Stimulated activated effector memory CD8-positive, alpha-beta T cell treated with anti-CD3 and anti-CD28 coated beads, Interleukin-12 subunit alpha, Interleukin-12 subunit beta, amount 100 ng/mL, for 72 hours (primary cell): ENCODE data around the gene SEC14L6.
A peak's percentile ranks its signal among the peaks of the same experiment; 100 is the strongest.

Experiments used
- ATAC-seq: fragments of 150-1000 bp; cut with Tn5 transposase; 2 replicates; pipeline ENCODE4 v1.10.0; 2021
- DNase-seq, 2 donors: peaks; one replicate each; pipeline ENCODE4 v3.0.0; 2021 to 2022; ENCODE audit warnings: low spot score in 2 of 2
- H3K27ac Mint-ChIP-seq: one replicate; pipeline ENCODE4 v1.8.0; 2022; ENCODE audit warnings: mild to moderate bottlenecking, mixed read lengths
- H3K36me3 Mint-ChIP-seq: one replicate; pipeline ENCODE4 v1.8.0; 2022; ENCODE audit warnings: mild to moderate bottlenecking, mixed read lengths
- H3K4me1 Mint-ChIP-seq: one replicate; pipeline ENCODE4 v1.8.0; 2022; ENCODE audit warnings: mixed read lengths
- H3K4me3 Mint-ChIP-seq: one replicate; pipeline ENCODE4 v1.8.0; 2022; ENCODE audit warnings: mild to moderate bottlenecking, mixed read lengths
- H3K9me3 Mint-ChIP-seq: one replicate; pipeline ENCODE4 v1.8.0; 2022; ENCODE audit warnings: mixed read lengths

Gene SEC14L6

DNA sequence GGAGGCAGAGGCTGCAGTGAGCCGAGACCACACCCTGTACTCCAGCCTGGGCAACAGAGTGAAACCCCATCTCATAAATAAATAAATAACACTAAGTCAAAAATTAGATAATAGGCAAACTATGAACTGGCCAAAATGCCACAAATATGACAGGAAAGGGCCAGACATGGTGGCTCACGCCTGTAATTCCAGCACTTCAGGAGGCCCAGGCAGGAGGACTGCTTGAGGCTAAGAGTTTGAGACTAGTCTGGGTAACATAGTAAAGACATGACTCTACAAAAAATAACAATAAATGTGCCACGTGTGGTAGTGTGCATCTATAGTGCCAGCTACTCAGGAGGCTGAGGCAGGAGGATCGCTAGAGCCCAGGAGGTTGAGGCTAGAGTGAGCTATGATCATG is 19.9 kb downstream of the SEC14L6 start:
- no peaks in the 10 kb centered on the region for H3K9me3 Mint-ChIP-seq
- no peaks in the 10 kb centered on the region for H3K4me1 Mint-ChIP-seq
- ATAC-seq (no peak), DNase-seq (no peak)
- H3K36me3 Mint-ChIP-seq, result no peaks in the 10 kb centered on the region
- H3K27ac Mint-ChIP-seq, result no peak overlapping the region
- no peak overlapping the region for H3K4me3 Mint-ChIP-seq

DNA sequence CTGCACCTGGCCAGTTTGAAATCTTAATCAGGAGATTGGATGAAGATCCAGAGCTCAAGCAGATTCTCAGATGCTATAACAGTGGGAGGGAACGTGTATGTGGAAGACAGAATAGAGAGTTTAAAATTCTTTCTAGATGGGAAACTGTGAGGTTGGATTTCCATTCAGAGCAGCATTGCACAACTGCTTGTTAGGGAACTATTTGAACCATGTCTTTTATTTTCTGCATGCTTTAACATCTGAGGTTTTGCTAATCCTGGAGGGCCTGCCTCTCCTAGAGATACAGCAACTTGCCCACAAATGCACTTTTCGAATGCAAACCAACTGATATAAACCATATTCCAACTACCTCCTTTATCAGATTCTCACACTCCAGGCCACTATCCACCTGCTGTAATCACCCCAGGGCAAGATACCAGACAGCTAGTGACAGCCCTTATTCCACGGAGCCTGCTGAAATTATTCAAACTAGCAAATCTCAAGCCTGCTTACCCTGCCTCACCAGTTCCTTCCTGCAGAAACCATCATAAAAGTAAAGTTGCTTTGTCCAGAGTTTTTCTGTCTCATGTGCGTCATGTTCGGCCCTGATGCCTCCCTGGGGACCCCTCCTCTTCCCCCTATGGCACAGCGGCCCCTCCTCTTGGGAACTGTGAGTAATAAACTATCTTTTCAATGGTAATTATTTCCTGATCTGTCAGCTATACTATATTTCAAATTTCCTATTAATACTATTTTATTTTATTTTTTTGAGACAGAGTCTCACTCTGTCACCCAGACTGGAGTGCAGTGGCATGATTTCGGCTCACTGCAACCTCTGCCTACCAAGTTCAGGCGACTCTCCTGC is 22.7 kb downstream of the SEC14L6 start:
- no peaks in the 10 kb centered on the region for H3K9me3 Mint-ChIP-seq
- DNase-seq (no peak), ATAC-seq (no peak)
- H3K4me3 Mint-ChIP-seq, result no peak overlapping the region
- H3K36me3 Mint-ChIP-seq, result no peaks in the 10 kb centered on the region
- H3K4me1 Mint-ChIP-seq, result no peaks in the 10 kb centered on the region
- H3K27ac Mint-ChIP-seq, result no peak overlapping the region

DNA sequence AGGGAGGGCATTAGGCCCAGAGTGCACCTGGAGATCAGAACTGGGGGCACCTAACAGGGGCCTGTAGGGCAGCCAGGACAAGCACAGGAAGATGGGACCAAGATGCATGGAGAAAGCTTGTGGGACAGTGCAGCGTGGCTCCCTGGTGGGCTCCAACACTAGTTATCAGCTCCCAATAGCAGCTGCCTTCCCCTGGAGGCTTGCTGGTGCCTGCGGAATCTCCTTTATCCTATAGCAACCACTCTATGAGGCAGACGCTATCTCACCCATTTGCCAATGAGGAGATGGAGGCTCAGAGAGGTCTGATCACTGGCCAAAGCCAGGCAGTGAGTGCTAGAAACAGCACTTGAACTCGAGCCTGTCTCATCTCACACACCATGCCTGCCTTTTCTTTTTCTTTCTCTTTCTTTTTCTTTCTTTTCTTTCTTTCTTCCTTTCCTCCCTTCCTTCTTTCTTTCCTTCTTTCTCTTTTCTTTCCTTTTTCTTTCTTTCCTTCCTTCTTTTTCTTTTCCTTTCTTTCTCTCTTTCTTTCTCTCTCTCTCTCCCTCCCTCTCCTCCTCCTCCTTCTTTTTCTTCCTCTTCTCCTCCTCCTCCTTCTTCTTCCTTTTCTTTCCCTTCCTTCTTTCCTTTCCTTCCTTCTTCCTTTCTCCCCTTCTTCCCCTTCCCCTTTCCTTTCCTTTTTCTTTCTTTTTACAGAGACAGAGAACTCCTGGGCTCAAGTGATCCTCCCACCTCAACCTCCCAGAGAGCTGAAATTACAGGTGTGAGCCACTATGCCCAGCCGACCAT is 25.0 kb downstream of the SEC14L6 start:
- Mint-ChIP-seq H3K9me3 (no peaks in the 10 kb centered on the region), H3K27ac (no peak overlapping the region), H3K4me3 (no peak overlapping the region), H3K36me3 (no peaks in the 10 kb centered on the region), H3K4me1 (no peaks in the 10 kb centered on the region)
- DNase-seq, result no peak
- ATAC-seq, result no peak

DNA sequence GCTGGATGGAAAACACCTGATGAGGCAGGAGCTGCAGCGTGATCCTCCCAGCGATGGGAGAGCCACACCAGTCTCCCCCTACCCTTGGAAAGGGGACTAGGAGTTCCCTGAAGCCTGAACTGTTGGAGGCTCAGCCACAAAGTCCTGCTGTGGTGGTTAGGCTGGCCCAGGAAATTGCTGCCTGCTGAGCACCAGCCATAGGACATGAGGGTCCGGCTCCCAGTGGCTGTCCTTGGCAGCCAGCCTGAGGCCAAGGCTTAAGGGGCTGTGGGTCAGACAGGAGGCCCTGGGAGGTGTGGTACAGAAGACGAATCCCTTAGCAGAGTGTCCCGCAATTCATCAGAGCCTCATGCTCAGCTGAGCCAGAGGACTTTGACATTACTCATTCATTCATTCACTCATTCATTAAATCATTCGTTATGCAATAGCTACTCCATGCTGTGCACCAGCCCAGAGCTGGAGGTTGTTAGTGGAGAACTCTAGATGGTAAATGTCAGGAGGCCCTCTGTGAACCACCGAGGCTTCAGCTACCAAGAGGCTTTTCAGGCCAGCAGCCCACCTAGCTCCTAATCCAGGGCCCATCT is 26.6 kb downstream of the SEC14L6 start:
- Mint-ChIP-seq H3K9me3 (no peaks in the 10 kb centered on the region), H3K27ac (no peak overlapping the region), H3K4me1 (no peaks in the 10 kb centered on the region), H3K36me3 (no peaks in the 10 kb centered on the region), H3K4me3 (no peak overlapping the region)
- DNase-seq (no peak), ATAC-seq (no peak)

DNA sequence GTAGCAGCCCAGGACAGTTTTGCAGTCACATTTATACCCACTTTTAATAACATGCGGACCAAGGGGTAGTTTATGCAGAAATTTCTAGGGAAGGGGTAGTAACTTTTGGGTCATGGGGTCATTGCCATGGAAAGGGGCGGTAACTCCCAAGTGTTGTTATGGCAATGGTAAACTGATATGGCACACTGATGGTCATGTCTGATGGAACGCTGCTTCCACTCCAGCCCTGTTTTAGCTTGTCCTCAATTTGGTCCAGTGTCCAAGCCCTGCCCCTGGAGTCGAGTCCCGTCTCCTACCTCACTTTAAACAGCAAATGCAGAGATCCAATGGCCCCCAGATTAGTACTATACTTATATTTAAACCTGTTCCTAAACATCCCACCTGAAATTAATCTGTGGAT is 29.8 kb downstream of the SEC14L6 start:
- DNase-seq (no peak), ATAC-seq (no peak)
- Mint-ChIP-seq H3K36me3 (no peaks in the 10 kb centered on the region), H3K9me3 (no peaks in the 10 kb centered on the region), H3K4me1 (no peaks in the 10 kb centered on the region), H3K4me3 (no peak overlapping the region), H3K27ac (no peak overlapping the region)

DNA sequence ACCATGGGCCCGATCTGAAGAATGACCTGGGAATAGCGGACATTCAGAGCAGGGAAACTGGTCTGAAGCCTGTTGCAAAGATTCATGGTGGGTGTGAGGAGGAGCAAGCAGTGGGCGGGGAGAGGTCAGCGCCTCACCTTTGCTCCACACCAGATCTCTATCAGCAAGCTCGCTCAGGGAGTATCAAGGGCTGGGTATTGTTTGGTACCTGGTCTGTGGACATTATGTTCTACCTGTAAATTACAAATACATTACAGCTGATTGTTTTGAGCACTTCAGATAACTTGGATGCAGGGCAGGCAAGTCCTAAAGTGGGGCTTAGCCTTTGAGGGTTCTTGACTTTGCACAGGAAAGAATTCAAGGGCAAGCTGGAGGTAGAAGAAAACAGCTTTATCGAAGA is 30.3 kb downstream of the SEC14L6 start:
- no peaks in the 10 kb centered on the region for H3K4me1 Mint-ChIP-seq
- H3K9me3 Mint-ChIP-seq, result no peaks in the 10 kb centered on the region
- H3K36me3 Mint-ChIP-seq, result no peaks in the 10 kb centered on the region
- no peak for ATAC-seq
- no peak for DNase-seq
- no peak overlapping the region for H3K27ac Mint-ChIP-seq
- H3K4me3 Mint-ChIP-seq, result no peak overlapping the region

DNA sequence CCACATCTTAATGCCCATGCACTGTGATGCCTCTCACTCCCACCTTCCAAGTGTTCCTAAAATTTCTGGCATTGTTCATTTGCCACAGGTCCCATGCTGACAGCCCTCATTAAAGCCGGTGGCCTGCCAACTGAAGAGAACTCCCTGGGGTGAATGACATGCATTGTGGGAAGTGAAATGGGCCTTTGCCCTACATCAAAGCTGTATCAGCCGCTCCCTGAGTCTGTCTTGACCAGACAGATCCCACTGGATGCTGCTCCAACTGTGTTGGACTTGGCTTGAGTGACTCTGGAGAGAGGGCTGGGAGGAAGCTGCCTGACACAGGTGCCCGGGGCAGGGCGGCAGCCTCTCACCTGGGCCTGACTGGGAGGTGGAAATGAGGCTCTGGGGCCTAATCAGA is 32.3 kb downstream of the SEC14L6 start:
- Mint-ChIP-seq H3K36me3 (no peaks in the 10 kb centered on the region), H3K4me1 (no peaks in the 10 kb centered on the region), H3K4me3 (no peak overlapping the region), H3K9me3 (no peaks in the 10 kb centered on the region), H3K27ac (peak overlapping the region; percentile 38)
- ATAC-seq, result no peak
- no peak for DNase-seq

DNA sequence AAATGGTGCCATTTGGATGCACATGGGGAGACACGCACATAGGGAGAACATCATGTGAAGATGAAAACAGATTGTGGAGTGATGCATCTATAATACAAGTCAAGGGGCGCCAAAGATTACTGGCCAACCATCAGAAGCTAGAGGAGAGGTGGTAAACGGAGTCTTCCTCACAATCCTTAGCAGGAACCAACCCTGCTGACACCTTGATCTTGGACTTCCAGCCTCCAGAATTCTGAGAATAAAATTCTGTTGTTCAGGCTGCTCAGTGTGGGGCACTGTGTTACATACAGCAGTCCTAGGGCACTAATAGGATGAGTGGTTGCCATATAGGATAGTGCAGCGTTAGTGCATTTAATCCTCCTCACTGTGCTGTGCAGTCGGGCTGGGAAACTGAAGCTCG is 33.1 kb downstream of the SEC14L6 start:
- Mint-ChIP-seq H3K9me3 (no peaks in the 10 kb centered on the region), H3K4me1 (no peaks in the 10 kb centered on the region), H3K4me3 (no peak overlapping the region), H3K36me3 (no peaks in the 10 kb centered on the region), H3K27ac (no peak overlapping the region)
- ATAC-seq (no peak), DNase-seq (no peak)

DNA sequence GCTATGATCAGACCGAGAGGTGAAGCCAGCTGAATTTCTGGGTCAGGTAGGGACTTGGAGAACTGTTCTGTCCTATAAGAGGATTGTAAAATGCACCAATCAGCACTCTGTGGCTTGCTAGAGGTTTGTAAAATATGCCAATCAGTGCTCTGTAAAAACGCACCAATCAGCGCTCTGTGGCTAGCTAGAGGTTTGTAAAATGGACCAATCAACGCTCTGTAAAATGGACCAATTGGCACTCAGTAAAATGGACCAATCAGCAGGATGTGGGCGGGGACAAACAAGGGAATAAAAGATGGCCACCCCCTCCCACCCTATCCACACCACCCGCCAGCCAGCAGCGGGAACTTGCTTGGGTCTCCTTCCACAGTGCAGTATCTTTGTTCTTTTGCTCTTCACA is 34.6 kb downstream of the SEC14L6 start:
- Mint-ChIP-seq H3K36me3 (no peaks in the 10 kb centered on the region), H3K27ac (no peak overlapping the region), H3K9me3 (no peaks in the 10 kb centered on the region), H3K4me1 (no peaks in the 10 kb centered on the region), H3K4me3 (no peak overlapping the region)
- no peak for ATAC-seq
- DNase-seq, result no peak

DNA sequence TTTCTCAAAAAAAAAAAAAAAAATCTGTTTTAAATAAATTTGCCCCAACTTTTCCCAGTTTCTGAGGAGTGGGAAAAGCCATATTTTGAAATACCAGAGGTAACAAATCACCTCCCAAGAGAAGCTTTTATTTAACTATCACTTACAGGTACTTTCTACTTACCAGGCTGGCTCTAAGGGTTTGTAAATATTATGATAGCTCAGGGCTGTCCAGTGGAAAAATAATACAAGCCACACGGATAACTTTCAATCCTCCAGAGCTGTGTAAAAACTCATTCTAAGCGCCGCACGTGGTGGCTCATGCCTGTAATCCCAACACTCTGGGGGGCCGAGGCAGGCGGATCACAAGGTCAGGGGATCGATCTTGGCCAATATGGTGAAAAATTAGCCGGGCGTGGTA is 35.4 kb downstream of the SEC14L6 start:
- no peak overlapping the region for H3K4me3 Mint-ChIP-seq
- H3K9me3 Mint-ChIP-seq, result no peaks in the 10 kb centered on the region
- no peak for DNase-seq
- H3K4me1 Mint-ChIP-seq, result no peaks in the 10 kb centered on the region
- no peaks in the 10 kb centered on the region for H3K36me3 Mint-ChIP-seq
- no peak overlapping the region for H3K27ac Mint-ChIP-seq
- no peak for ATAC-seq

DNA sequence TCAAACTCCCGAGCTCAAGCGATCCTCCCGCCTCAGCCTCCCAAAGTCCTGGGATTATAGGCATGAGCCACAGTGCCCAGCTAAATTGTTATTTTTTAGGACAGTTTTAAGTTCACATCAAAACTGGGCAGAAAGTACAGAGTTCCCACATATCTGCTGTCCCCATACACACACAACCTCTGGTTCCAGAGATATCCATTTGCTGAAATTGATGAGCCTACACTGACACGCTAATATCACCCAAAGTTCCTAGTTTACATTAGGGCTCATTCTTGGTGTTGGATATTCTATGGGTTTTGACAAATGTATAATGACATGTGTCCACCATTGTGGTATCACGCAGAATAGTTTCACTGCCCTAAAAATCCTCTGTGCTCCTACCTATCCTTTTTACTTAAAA is 38.3 kb downstream of the SEC14L6 start:
- DNase-seq (no peak), ATAC-seq (no peak)
- H3K4me3 Mint-ChIP-seq, result no peak overlapping the region
- no peaks in the 10 kb centered on the region for H3K9me3 Mint-ChIP-seq
- H3K36me3 Mint-ChIP-seq, result no peaks in the 10 kb centered on the region
- no peaks in the 10 kb centered on the region for H3K4me1 Mint-ChIP-seq
- H3K27ac Mint-ChIP-seq, result no peak overlapping the region

DNA sequence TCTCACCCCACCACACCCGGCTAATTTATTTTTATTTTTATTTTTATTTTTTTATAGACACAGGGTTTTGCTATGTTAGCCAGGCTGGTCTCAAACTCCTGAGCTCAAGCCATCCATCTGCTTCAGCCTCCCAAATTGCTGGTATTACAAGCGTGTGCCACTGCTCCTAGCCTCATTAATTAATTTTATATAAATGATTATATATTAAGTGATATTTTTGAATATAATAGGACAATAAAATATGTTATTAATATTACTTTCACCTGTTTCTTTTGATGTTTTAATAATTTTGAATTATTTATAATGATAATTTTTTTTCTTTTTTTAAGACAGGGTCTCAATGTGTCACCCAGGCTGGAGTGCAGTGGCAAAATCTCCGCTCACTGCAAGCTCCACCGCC is 38.9 kb downstream of the SEC14L6 start:
- Mint-ChIP-seq H3K4me1 (no peaks in the 10 kb centered on the region), H3K4me3 (no peak overlapping the region), H3K36me3 (no peaks in the 10 kb centered on the region), H3K9me3 (no peaks in the 10 kb centered on the region), H3K27ac (no peak overlapping the region)
- no peak for ATAC-seq
- no peak for DNase-seq

DNA sequence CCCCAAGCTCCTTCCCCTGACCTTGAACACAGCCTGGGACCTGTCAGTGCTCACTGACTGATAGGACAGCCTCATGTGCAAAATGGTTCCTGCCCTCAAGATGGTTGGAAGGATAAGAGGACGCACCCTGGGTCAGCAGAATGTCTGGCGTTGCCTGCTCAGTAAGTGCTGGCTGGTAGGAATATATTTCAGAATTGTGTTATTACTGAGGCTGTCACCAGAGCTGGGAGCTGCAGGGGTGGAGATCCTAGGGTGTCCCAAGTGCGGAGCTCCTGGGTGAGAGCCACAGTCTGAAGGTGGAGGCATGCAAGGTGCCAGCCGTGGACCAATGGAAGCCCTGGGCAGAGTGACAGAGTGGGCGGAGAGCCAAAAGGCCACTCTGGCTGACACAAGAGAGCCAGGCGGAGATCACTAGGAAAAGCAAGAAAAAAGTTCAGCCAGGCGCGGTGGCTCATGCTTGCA is 40.0 kb downstream of the SEC14L6 start:
- no peaks in the 10 kb centered on the region for H3K9me3 Mint-ChIP-seq
- no peak overlapping the region for H3K27ac Mint-ChIP-seq
- H3K36me3 Mint-ChIP-seq, result no peaks in the 10 kb centered on the region
- DNase-seq (no peak), ATAC-seq (no peak)
- no peak overlapping the region for H3K4me3 Mint-ChIP-seq
- no peaks in the 10 kb centered on the region for H3K4me1 Mint-ChIP-seq

DNA sequence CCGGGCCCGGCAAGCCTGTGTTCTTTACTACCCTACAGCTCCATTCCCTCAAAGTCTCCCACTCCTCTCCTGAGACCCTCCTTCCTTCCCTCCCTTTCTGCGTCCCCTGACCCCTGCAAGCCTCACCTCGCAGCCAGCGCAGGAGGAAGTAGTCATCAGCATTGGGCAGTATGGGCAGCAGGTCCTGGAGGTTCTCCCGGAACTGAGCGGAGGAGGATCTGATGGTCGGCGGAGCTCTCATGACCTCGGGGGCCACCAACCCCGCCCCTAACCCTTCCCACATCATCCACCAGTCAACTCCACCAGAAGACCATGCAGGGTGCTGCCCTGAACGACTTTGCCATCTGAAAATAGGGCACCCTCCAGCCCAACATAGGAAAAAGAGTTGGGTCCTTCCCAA is 43.0 kb downstream of the SEC14L6 start:
- H3K9me3 Mint-ChIP-seq, result no peaks in the 10 kb centered on the region
- H3K4me3 Mint-ChIP-seq, result no peak overlapping the region
- no peak for DNase-seq
- H3K36me3 Mint-ChIP-seq, result no peaks in the 10 kb centered on the region
- H3K4me1 Mint-ChIP-seq, result no peaks in the 10 kb centered on the region
- H3K27ac Mint-ChIP-seq, result no peak overlapping the region
- no peak for ATAC-seq

DNA sequence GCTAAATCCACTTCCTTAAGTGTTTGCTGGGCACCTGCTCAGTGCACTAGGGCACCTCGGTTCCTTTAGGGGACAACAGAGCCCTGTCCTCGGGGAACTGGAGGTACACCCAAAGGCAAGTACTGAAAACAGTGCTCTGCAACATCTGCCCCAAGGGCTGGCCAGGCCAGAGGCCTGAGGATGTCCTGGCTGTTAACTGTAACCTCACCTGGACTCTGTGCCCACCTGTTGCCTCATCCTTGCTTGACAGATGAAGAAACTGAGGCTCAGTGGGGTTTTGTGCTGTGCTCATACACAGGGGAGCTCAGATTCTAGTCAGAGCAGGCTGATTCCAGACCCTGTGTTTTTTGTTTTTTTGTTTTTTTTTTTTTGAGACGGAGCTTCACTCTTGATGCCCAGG is 43.6 kb downstream of the SEC14L6 start:
- no peak overlapping the region for H3K4me3 Mint-ChIP-seq
- no peak overlapping the region for H3K27ac Mint-ChIP-seq
- ATAC-seq, result no peak
- no peaks in the 10 kb centered on the region for H3K4me1 Mint-ChIP-seq
- DNase-seq, result no peak
- no peaks in the 10 kb centered on the region for H3K9me3 Mint-ChIP-seq
- H3K36me3 Mint-ChIP-seq, result no peaks in the 10 kb centered on the region

DNA sequence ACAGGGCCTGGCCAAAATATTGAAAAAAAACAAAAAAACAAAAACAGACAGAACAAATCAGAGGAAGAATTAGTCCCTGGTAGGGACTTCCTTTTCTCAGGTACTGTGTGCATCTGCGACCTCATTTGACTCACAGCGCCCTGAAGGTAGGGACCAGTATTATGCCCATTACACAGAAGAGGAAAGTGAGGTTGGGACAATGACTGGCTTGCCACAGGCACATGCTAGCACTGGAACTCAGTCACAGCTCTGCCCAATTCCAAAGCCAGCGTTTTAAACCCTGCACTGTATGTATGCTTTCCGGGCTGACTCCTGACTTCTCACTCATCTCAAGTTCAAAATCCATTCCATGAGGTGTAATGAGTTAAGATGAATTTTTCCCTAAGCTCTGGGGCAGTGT is 44.4 kb downstream of the SEC14L6 start:
- Mint-ChIP-seq H3K4me1 (no peaks in the 10 kb centered on the region), H3K27ac (no peak overlapping the region), H3K9me3 (no peaks in the 10 kb centered on the region), H3K4me3 (no peak overlapping the region), H3K36me3 (no peaks in the 10 kb centered on the region)
- DNase-seq (no peak), ATAC-seq (no peak)
